Activated CD4-positive, alpha-beta T cell treated with anti-CD3 and anti-CD28 coated beads for 48 hours (primary cell): Measurements from ENCODE around the gene EPAS1.
"Not testable (repeated sequence)": the region's sequence is repeated elsewhere in the genome, so short reads cannot be mapped to it uniquely, and the experiment has no call there.

Experiments
- DNase-seq: peaks from one replicate; pipeline ENCODE4 v3.0.0-alpha.2; 2020

The EPAS1 gene

DNA sequence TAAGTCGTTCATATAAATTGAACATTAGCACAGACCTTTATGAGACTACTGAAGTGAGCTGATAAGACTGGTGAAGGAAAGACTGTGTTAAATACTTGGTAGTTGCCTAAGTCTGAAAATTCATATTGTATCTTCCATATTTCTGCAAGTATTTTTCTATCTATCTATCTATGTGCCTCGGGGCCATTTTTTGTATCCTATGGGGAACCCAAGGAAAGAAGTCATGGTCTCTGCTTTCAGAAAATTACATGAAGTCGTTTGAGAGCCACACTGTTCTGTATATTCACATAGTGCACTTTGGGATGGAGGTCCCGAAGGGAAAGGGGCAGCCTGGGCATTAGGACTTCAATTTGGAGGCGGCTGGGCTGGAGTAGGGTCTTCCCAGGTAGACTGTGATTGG lies 89.6 kb downstream of the EPAS1 start:
- DNase-seq = no peak

DNA sequence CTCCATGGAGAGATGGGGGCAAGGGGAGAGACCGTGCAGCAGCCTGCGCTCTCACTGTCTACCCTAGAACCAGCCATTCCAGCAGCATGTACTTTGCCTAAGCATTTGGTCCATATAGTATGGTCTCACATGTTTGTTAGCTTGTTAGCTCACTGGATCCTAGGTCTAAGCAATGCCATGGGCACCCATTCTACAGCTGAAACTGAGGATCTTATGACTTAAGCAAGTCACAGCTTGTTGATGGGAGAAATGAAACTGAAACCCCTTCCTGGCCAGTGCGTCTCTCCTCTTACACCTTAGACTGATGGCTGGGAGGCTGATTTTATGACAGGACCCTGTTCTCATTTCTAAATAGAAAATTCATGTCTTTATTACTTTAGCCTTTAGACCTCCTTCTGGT lies 90.1 kb downstream of the EPAS1 start:
- DNase-seq = no peak

GRCh38 chr2:46387886-46388515 lies 90.8 kb downstream of the EPAS1 start:
- DNase-seq = no peak

GRCh38 chr2:46388881-46389280 lies 91.7 kb downstream of the EPAS1 start:
- no peak for DNase-seq

- DNase-seq = no peak
Measured at GRCh38 chr2:46389417-46389916, 92.3 kb downstream of the EPAS1 start.

- no peak for DNase-seq
Measured at GRCh38 chr2:46390036-46390435, 92.8 kb downstream of the EPAS1 start.

- DNase-seq = no peak
Measured at GRCh38 chr2:46390901-46391395, 93.7 kb downstream of the EPAS1 start.

DNA sequence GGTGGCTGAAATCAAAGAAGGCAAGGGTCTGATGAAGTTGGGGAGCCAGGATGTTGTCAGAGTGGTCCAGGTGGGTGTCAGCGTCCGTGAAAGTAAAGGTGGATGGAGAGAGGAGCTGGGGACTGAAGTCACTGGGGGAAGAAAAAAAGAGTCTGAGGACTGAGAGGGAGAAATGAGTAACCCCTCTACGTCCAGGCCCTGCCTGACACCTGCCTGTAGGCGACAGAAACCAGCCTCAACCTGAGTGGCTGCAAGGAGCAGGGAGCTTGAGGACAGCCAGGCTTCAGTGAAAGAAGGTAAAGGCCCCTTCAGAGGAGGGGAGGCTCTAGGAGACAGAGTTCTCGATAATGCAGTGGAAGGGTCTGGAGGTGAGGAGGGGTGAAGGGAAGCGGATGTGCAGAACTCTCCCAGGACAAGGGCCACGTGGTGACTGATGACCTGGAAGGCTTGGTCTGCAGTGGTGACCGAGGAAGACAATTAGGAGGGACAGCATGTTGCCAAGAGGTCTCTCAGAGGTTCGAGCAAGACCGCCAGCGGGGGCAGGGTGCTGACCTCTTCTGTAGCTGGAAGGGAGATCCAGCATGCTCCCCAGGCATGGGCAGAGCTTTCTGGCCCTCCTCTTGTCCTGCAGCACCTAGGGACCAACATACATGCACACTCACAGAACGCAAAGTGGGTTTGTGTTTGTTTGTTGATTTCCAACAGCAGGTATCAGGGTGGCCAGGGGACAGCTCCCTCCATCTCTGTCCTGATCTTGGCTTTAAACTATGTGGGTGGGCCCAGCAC lies 95.5 kb downstream of the EPAS1 start:
- DNase-seq = no peak

- no peak for DNase-seq
Measured at GRCh38 chr2:46393347-46393820, 96.2 kb downstream of the EPAS1 start.

GRCh38 chr2:46393865-46394264 lies 96.7 kb downstream of the EPAS1 start:
- DNase-seq = no peak

DNA sequence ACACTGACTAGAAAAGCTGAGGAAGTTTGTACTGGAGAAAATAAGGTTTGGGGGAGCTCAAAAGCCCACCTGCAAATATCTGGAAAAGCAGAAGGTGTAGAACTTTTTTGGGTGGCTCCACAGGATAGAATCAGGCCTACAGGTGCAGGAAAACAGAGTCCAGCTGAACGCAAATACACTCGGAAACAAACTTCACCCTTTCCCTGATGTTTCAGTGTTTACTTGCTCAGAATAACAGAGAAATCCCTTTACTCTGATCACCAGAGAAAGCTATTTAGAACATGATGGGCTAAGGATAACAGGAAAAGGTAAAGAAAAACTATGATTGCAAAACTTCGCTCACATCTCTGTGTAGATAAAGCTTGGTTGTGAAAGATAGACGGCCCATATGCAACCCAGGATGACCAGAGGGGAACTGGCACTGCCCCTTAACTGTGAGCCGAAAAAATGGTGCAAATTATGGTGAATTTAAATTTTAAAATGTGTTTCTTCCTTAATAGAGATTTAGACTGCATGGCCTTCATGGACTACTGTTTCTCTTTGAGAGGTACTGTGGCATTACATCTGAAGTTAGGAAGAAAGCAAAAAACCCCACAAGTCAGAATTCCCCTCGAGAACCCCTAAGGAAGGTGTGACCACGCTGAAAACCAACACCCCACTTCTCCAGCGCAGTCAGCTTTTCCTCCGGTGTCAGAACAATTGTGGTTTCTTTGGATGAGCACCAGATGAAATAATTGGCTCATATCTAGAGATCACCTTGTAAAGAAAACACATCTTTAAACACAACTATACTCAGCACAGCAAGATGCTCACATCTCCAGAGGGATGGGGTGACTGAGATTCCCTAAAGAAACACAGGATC lies 97.7 kb downstream of the EPAS1 start:
- no peak for DNase-seq

DNA sequence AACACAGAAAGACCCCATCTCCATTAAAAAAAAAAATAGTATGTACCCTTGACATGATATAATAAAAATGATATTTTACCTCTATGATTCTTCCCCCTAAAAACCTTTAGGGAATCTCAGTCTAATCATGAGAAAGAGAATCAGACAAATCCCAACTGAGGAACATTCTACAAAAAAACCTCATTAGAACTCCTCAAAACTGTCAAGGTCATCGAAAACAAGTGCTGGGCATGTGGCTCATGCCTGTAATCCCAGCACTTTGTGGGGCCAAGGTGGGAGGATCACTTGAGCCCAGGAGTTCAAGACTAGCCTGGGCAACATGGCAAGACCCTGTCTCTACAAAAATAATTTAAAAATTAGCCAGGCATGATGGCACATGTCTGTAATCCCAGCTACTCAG lies 98.5 kb downstream of the EPAS1 start:
- DNase-seq = not testable (repeated sequence)

DNA sequence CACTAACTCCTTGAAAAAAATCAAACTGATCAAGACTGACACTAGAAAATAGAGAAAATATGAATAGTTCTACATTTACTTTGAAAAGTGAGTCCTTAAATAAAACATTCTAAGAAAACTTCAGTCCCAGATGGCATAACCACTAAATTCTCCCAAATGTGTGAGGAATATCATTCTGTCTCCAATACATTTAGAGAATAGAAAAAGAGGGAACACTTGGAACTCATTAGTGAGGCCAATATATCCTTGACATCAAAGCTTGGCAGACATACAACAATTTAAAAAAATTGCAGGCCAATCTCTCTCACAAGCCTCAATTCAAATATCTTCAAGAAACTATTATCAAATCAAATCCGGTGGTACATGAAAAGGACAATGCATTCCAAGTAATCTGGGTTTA lies 102.8 kb downstream of the EPAS1 start:
- DNase-seq = no peak

- no peak for DNase-seq
Measured at GRCh38 chr2:46402874-46403273, 105.7 kb downstream of the EPAS1 start.

- DNase-seq = no peak
Measured at GRCh38 chr2:46404181-46404759, 107.1 kb downstream of the EPAS1 start.

DNA sequence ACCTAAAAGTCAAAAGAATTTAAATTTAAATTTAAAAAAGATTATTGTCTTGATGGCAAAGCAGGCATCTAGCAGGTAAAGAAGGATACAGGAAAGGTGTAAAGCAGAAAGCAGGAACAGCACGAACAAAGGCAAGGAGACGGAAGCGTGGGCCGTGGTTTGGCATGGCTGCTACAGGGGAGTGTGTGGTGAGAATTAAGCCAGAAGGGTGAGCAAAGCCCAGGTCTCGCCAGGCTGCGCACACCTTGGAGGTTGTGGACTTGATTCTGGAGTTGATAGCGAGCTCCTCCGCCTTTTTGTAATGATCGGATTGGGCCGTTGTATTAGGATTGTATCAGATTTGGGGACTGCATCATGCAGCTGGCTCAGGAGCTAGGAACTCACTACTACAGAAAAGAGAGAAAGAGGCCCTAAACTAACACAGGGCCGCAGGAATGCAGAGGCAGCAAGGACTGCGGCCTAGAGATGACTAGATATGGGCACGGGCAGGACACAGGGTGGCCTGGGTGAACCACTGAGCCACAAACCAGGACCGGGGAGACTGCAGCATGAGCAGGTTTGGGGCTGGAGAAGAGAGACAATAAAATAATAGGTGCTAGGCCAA lies 110.7 kb downstream of the EPAS1 start:
- DNase-seq = no peak

- no peak for DNase-seq
Measured at GRCh38 chr2:46409756-46410155, 112.5 kb downstream of the EPAS1 start.

DNA sequence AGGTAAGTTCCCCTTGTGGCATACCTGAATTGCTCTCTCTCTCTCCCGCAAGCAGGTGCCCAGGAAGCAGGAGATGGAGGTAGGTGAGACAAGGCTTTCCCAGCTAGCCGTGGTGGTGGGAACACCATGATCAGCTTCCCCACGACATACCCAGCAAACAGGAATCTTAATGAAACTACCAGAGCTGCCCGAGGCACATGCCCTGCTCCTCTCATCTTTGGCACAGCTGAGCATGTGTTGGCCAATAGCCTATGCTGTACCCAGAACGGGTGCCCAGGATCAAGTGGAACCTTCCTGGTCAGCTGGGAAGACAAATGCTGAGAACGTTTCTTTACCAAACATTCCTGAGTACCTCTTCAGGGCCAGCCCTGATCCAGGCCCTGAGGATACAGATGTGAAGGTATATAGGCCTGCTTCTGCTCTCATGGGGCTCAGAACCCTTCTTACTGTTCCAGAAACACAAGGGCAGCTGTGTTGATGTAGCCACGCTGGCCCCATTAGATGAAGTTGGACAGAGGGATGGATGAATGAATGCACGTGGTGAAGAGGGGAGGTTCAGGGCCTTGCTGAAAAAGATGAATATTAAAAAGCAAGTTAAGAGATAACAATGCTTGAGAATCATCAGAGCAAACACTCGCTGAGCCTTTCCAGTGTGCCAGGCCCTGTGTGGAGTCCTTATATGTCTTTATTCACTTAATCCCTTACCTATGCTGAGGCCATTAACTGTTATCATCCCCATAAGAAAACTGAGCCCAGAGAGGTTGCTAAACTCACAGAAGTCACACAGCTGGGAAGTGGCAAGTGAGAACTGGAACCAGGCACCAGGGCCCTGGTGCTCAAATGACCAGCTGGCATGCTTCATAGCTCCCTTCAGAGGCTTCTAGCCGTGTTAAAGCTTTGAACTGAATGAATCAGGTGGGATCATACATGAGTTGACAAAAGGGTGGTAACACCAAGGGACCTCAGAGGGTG lies 113.4 kb downstream of the EPAS1 start:
- no peak for DNase-seq

GRCh38 chr2:46411245-46411641 lies 114.0 kb downstream of the EPAS1 start:
- no peak for DNase-seq

GRCh38 chr2:46411985-46412384 lies 114.8 kb downstream of the EPAS1 start:
- no peak for DNase-seq

- DNase-seq = no peak
Measured at GRCh38 chr2:46413111-46413510, 115.9 kb downstream of the EPAS1 start.
